Endothelial cell of umbilical vein (primary cell): ENCODE results near the gene UBE2G1. TPM values are rescaled to one million over a fixed set of nuclear protein-coding genes. Genes with fewer than 3 reads are reported as not detected.

Experiments
- BruUV-seq: library from RNA; stranded (reverse); fragments of 400-500 nt; replicated peaks from 2 replicates; lab custom pipeline; 2021; lab: Mats Ljungman, UMichigan
- CTCF ChIA-PET: fragments of 300-600, 350-600 bp; sonication (Branson Sonifier 250); formaldehyde crosslinking; loops from one replicate; lab custom pipeline; 2021; ENCODE audit warnings: antibody characterized with exemption, inconsistent platforms; lab: Charles Lee
- POLR2A ChIA-PET: fragments of 300-600, 350-600 bp; sonication (Branson Sonifier 250); formaldehyde crosslinking; loops from one replicate; lab custom pipeline; 2021; ENCODE audit warnings: antibody characterized with exemption, inconsistent platforms; lab: Charles Lee
- DNase-seq: peaks from one replicate; pipeline ENCODE4 v3.0.0-alpha.2; 2011; ENCODE audit warnings: low read depth, low spot score
- FAIRE-seq: peaks from 2 replicates; lab custom pipeline; 2011; peaks lifted over from hg19 to GRCh38; lab: Jason Lieb, UNC
- H2AFZ ChIP-seq: 2 replicates; pipeline ENCODE4 v1.6.0; 2012; ENCODE audit warnings: low read depth, low read length, control low read depth, inconsistent platforms
- H3K27ac ChIP-seq: 2 replicates; pipeline ENCODE4 v1.5.1; 2011; ENCODE audit warnings: low read depth, mild to moderate bottlenecking, control low read depth, low read length, moderate library complexity; ENCODE audit not compliant: insufficient read depth
- H3K27me3 ChIP-seq, 2 experiments: 2 replicates each; pipeline versions ENCODE4 v1.6.0 to v1.6.1; 2011; ENCODE audit warnings: low read length in 2 of 2, mixed read lengths in 1 of 2; ENCODE audit not compliant: control insufficient read depth in 2 of 2, insufficient read depth in 2 of 2
- H3K36me3 ChIP-seq, 2 experiments: 2 replicates in 1 of 2; 3 replicates in 1 of 2; pipeline ENCODE4 v1.5.1; 2011; ENCODE audit warnings: low read length in 2 of 2, mild to moderate bottlenecking in 1 of 2, moderate library complexity in 1 of 2; ENCODE audit not compliant: control insufficient read depth in 2 of 2, insufficient read depth in 2 of 2; ENCODE audit errors: extremely low read depth in 1 of 2
- H3K4me1 ChIP-seq: 3 replicates; pipeline ENCODE4 v1.5.1; 2011; ENCODE audit warnings: mild to moderate bottlenecking, low read length; ENCODE audit not compliant: control insufficient read depth, insufficient read depth; ENCODE audit errors: extremely low read depth
- H3K4me2 ChIP-seq: 2 replicates; pipeline ENCODE4 v1.6.1; 2011; ENCODE audit warnings: low read length, control low read depth, mixed read lengths; ENCODE audit not compliant: insufficient read depth
- H3K4me3 ChIP-seq, 3 experiments: fragments of 200-600 bp in 1 of 3; sonication (generic), shearing (Covaris generic) in 1 of 3; replicated peaks in 1 of 3; 2 replicates each; pipeline ENCODE4 v1.5.1; 2011 to 2016; ENCODE audit warnings: control low read depth in 3 of 3, low read length in 3 of 3, mild to moderate bottlenecking in 2 of 3, inconsistent platforms in 1 of 3, low read depth in 1 of 3, moderate library complexity in 1 of 3; ENCODE audit not compliant: insufficient read depth in 1 of 3
- H3K79me2 ChIP-seq: 2 replicates; pipeline ENCODE4 v1.6.0; 2012; ENCODE audit warnings: low read length, inconsistent platforms; ENCODE audit not compliant: control insufficient read depth, insufficient read depth
- H3K9ac ChIP-seq: replicated peaks from 2 replicates; pipeline ENCODE3; 2011; ENCODE audit warnings: low read length, control low read depth; ENCODE audit not compliant: insufficient read depth; ENCODE audit errors: extremely low read depth
- H3K9me1 ChIP-seq: replicated peaks from 3 replicates; pipeline ENCODE4 v1.6.0; 2011; ENCODE audit warnings: mild to moderate bottlenecking, low read length; ENCODE audit not compliant: control insufficient read depth, insufficient read depth; ENCODE audit errors: extremely low read depth
- H3K9me3 ChIP-seq: replicated peaks from 2 replicates; pipeline ENCODE4 v1.5.1; 2012; ENCODE audit warnings: low read length, inconsistent platforms; ENCODE audit not compliant: control insufficient read depth, insufficient read depth
- H4K20me1 ChIP-seq: replicated peaks from 2 replicates; pipeline ENCODE3; 2011; ENCODE audit warnings: mild to moderate bottlenecking, low read length; ENCODE audit not compliant: control insufficient read depth, insufficient read depth; ENCODE audit errors: extremely low read depth
- CTCF ChIP-seq, 2 donors: IDR thresholded peaks; 1 replicate in 1 of 2; 2 replicates in 1 of 2; pipeline ENCODE4 v1.5.1; 2011; ENCODE audit warnings: low read length in 2 of 2, mild to moderate bottlenecking in 2 of 2, moderate library complexity in 2 of 2, control low read depth in 1 of 2, inconsistent platforms in 1 of 2, low read depth in 1 of 2; ENCODE audit not compliant: insufficient read depth in 1 of 2; ENCODE audit errors: extremely low read depth in 1 of 2
- EZH2 ChIP-seq: IDR thresholded peaks from 2 replicates; pipeline ENCODE4 v1.6.1; 2012; ENCODE audit warnings: borderline replicate concordance, low read depth, mild to moderate bottlenecking, moderate library complexity, low read length, inconsistent platforms; ENCODE audit not compliant: severe bottlenecking
- FOS ChIP-seq: IDR thresholded peaks from 2 replicates; pipeline ENCODE4 v1.6.1; 2011; ENCODE audit warnings: mild to moderate bottlenecking, low read length, moderate library complexity, borderline replicate concordance; ENCODE audit not compliant: insufficient read depth
- POLR2A ChIP-seq: IDR thresholded peaks from 2 replicates; pipeline ENCODE4 v1.6.1; 2012; ENCODE audit warnings: low read depth, mild to moderate bottlenecking, control low read depth, low read length
- POLR2AphosphoS5 ChIP-seq: IDR thresholded peaks from 2 replicates; pipeline ENCODE4 v1.6.1; 2012; ENCODE audit warnings: low read depth, mild to moderate bottlenecking, control low read depth, low read length, moderate library complexity; ENCODE audit not compliant: insufficient read depth
- dilution Hi-C: fragments of 300-500 bp; cut with MboI; formaldehyde crosslinking; loops from one replicate; pipeline ENCODE4 v1.15.0; 2019; ENCODE audit warnings: low sequenced_read_pairs; ENCODE audit not compliant: extremely low pct_ligation_motif_present
- intact Hi-C: fragments of 100-400 bp; cut with micrococcal nuclease; formaldehyde crosslinking; loops from one replicate; pipeline ENCODE4 v1.10.0; 2022
- polyA plus RNA-seq, 4 experiments: library from polyadenylated mRNA; depleted of rRNA in 3 of 4; stranded (reverse) in 3 of 4; unstranded in 1 of 4; fragments of >200 nt; gene quantifications; 2 replicates each; pipeline versions ENCODE4 v1.2.1 to v1.2.3, GENCODE V29; 2011 to 2012; ENCODE audit warnings: missing spikeins in 1 of 4
- total RNA-seq: library from RNA; stranded (reverse); gene quantifications from 2 replicates; pipeline ENCODE4 v1.2.3, GENCODE V29; 2021
- TF ChIP-seq, protein P1 (sequence below): IDR thresholded peaks from 2 replicates; pipeline ENCODE4 v1.6.1; 2011; ENCODE audit not compliant: insufficient read depth, insufficient read length

The UBE2G1 gene
- total and polyA plus RNA-seq, 2 donors (not counting 3 experiments of a cell fraction or from before 2014, with no cell fraction given), result 29.2 to 79.6 TPM

GRCh38 chr17:4272213-4272971 lies 94.1 kb downstream of the UBE2G1 start:
- FAIRE-seq (no peak), DNase-seq (no peak)
- no peak overlapping the region for H3K4me2 ChIP-seq
- H3K27ac ChIP-seq, result no peak overlapping the region
- no peaks in the 10 kb centered on the region for H3K4me1 ChIP-seq
- no peak overlapping the region for H3K4me3 ChIP-seq
- H3K9me3 ChIP-seq, result no peaks in the 10 kb centered on the region
- no TSS peak for BruUV-seq
- no peaks in the 10 kb centered on the region for H3K27me3 ChIP-seq
- H2AFZ ChIP-seq, result no peak overlapping the region
- H3K9me1 ChIP-seq, result no peaks in the 10 kb centered on the region
- dilution Hi-C loops (no loop called here), intact Hi-C loops (no loop called here)
- H3K79me2 ChIP-seq, result peaks cover 15% of the 10 kb centered on the region
- no peak overlapping the region for H3K9ac ChIP-seq
- ChIA-PET CTCF (interaction anchor here (0.7 to 0.8 kb wide), 2 partner anchors 9 to 73 kb away, joined by 3 read pairs; partner anchors contain the start of gene ANKFY1), POLR2A (no interaction called here)
- TF ChIP-seq EZH2, result no peak
- TF ChIP-seq, protein P1, sequence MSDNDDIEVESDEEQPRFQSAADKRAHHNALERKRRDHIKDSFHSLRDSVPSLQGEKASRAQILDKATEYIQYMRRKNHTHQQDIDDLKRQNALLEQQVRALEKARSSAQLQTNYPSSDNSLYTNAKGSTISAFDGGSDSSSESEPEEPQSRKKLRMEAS, result no peak
- no peak for TF ChIP-seq POLR2AphosphoS5
- no peak for TF ChIP-seq FOS
- TF ChIP-seq CTCF (IDR thresholded peaks at IDR 0.05; ENCODE audit: extremely low read depth in 1 of 2, insufficient read depth in 1 of 2, low read depth in 1 of 2, low read length in 2 of 2), result no peak
- no peak for TF ChIP-seq POLR2A
- peaks cover 10 to 11% of the 10 kb centered on the region in 2 experiments for H3K36me3 ChIP-seq
- H4K20me1 ChIP-seq, result peaks cover 2% of the 10 kb centered on the region
